Spleen (tissue), 13 donors: ENCODE data around the gene ADAM29. TPM values are rescaled to one million over a fixed set of nuclear protein-coding genes. Genes with fewer than 3 reads are reported as not detected.
"Not testable (repeated sequence)": the region's sequence is repeated elsewhere in the genome, so short reads cannot be mapped to it uniquely, and the experiment has no call there.

Experiments
- DNase-seq: peaks from one replicate; pipeline ENCODE4 v3.0.0-alpha.2; 2020
- H3K27ac ChIP-seq, 8 donors: fragments of 200-600 bp; sonication (generic) in 7 of 8; 1 replicate in 4 of 8; 2 replicates in 4 of 8; pipeline versions ENCODE4 v1.5.0 to v1.8.0; 2016 to 2021; ENCODE audit warnings: inconsistent platforms in 4 of 8, mild to moderate bottlenecking in 4 of 8, moderate library complexity in 1 of 8
- H3K27me3 ChIP-seq, 7 donors: fragments of 200-600 bp; sonication (generic) in 6 of 7; replicated peaks in 1 of 7; 1 replicate in 4 of 7; 2 replicates in 3 of 7; pipeline versions ENCODE4 v1.5.0 to v1.8.0; 2016 to 2021; ENCODE audit warnings: inconsistent platforms in 3 of 7, mild to moderate bottlenecking in 1 of 7
- H3K36me3 ChIP-seq, 6 donors: fragments of 200-600 bp; sonication (generic) in 5 of 6; 1 replicate in 4 of 6; 2 replicates in 2 of 6; pipeline versions ENCODE4 v1.5.0 to v1.8.0; 2016 to 2021; ENCODE audit warnings: inconsistent platforms in 2 of 6
- H3K4me1 ChIP-seq, 6 donors: fragments of 200-600 bp; sonication (generic) in 5 of 6; 1 replicate in 3 of 6; 2 replicates in 3 of 6; pipeline versions ENCODE4 v1.5.0 to v1.8.0; 2016 to 2021; ENCODE audit warnings: inconsistent platforms in 3 of 6
- H3K4me3 ChIP-seq, 8 donors: fragments of 200-600 bp; sonication (generic) in 7 of 8; 1 replicate in 4 of 8; 2 replicates in 4 of 8; pipeline versions ENCODE4 v1.5.0 to v1.8.0; 2016 to 2021; ENCODE audit warnings: inconsistent platforms in 4 of 8, mild to moderate bottlenecking in 4 of 8, moderate library complexity in 2 of 8
- H3K9me3 ChIP-seq, 8 donors: fragments of 200-600 bp; sonication (generic) in 7 of 8; 1 replicate in 4 of 8; 2 replicates in 4 of 8; pipeline versions ENCODE4 v1.5.0 to v1.8.0; 2016 to 2021; ENCODE audit warnings: inconsistent platforms in 4 of 8
- CTCF ChIP-seq, 11 experiments: fragments of 200-600 bp in 7 of 11; fragments of 450-650 bp in 4 of 11; sonication (generic) in 4 of 11; IDR thresholded peaks in 8 of 11; conservative IDR thresholded peaks in 3 of 11; 1 replicate in 7 of 11; 2 replicates in 4 of 11; pipeline versions ENCODE4 v1.4.0 to v1.8.0; 2016 to 2021; ENCODE audit warnings: antibody characterized with exemption in 11 of 11, inconsistent platforms in 4 of 11, mild to moderate bottlenecking in 1 of 11
- POLR2A ChIP-seq, 3 donors: fragments of 450-650 bp; IDR thresholded peaks; one replicate each; pipeline ENCODE4 v1.5.1; 2017; ENCODE audit warnings: antibody characterized with exemption in 3 of 3, mild to moderate bottlenecking in 1 of 3
- POLR2AphosphoS5 ChIP-seq, 3 donors: sonication (generic); formaldehyde crosslinking; IDR thresholded peaks; one replicate each; pipeline ENCODE4 v1.5.1; 2017; ENCODE audit warnings: antibody characterized with exemption in 3 of 3
- WGBS, 5 donors: extraction: QIAGEN DNeasy Blood & Tissue Kit in 3 of 5; methylation state at CpG; one replicate each; pipeline versions ENCODE4 v1.1.5 to v1.1.7; 2013 to 2018; 5-methylcytosine and 5-hydroxymethylcytosine counted together
- intact Hi-C: fragments of 100-400 bp; cut with DNase I; formaldehyde crosslinking; loops from one replicate; pipeline ENCODE4 v1.15.0; 2023; ENCODE audit warnings: low total_unique reads
- long read RNA-seq, 2 donors: transcript quantifications; one replicate each; lab custom pipeline, GENCODE V29; 2026
- polyA plus RNA-seq, 3 donors: library from polyadenylated mRNA; stranded (reverse); fragments of 200-250 nt; gene quantifications; one replicate each; pipeline ENCODE4 v1.2.1, GENCODE V29; 2013
- total RNA-seq, 7 donors: library from RNA; depleted of rRNA in 3 of 7; stranded (reverse); fragments of >200 nt in 3 of 7; fragmentation: NEBNext Ultra II Directional in 4 of 7; extraction: Animal tissue kit (Norgen Biotek cat#: 25700) in 4 of 7; gene quantifications; one replicate each; pipeline versions ENCODE4 v1.1.0 to v1.2.1, GENCODE V29; 2016 to 2021
- donor health status: healthy with polysubstance abuse.
- donor health status: DM: no; HTN: no; CAD: no; lungs with moderate emphysema.
- donor health status: DM: no; HTN: no; CAD: no.
- donor health status: Bipolar disorder and iron deficiency.
- donor health status: healthy.
- donor health status: DM: no; HTN: no; CAD: no.
- donor health status: DM: yes; HTN: yes; CAD: no.

Gene ADAM29
- total RNA-seq (not detected), polyA plus RNA-seq (under 1 TPM in 1 of 3 donors, not detected in 2; 0.02 TPM)
- long read RNA-seq, donor 1 = 0 reads
- long read RNA-seq, donor 2 = 0 reads

- no peak within 1 kb of the TSS for H3K4me3 ChIP-seq
- H3K4me1 ChIP-seq = no peaks in the 10 kb centered on the region
- no peaks in the 10 kb centered on the region for H3K9me3 ChIP-seq
- H3K27me3 ChIP-seq = no peaks in the 10 kb centered on the region
- H3K27ac ChIP-seq = no peak within 1 kb of the TSS
- WGBS, 5 donors = 87 to 91% (median 88%) methylated on average over 5 of the region's 5 CpGs
- intact Hi-C loops = no loop called here
- no peak for DNase-seq
- no peak for TF ChIP-seq POLR2AphosphoS5 (IDR thresholded peaks at IDR 0.05)
- H3K36me3 ChIP-seq = no peaks in the 10 kb centered on the region
Measured at GRCh38 chr4:174918058-174918457, at the start of gene ADAM29. TSS of gene ADAM29 (plus strand) at chr4:174918358. CDS start at chr4:174975526, 57,168 bp downstream.

- no peak overlapping the region for H3K4me3 ChIP-seq
- no peak for DNase-seq
- H3K27ac ChIP-seq = no peak overlapping the region
- peaks cover 0 to 7% (median 0%) of the 10 kb centered on the region in 8 donors for H3K9me3 ChIP-seq
- WGBS, 5 donors = 56 to 83% (median 72%) methylated on average over 3 of the region's 3 CpGs
- TF ChIP-seq POLR2A (IDR thresholded peaks at IDR 0.05) = no peak
- TF ChIP-seq POLR2AphosphoS5 (IDR thresholded peaks at IDR 0.05) = no peak
- TF ChIP-seq CTCF (IDR thresholded peaks at IDR 0.05 in 8 of 11, conservative IDR thresholded peaks at IDR 0.05 in 3 of 11) = no peak
- no peaks in the 10 kb centered on the region for H3K27me3 ChIP-seq
- H3K36me3 ChIP-seq = no peaks in the 10 kb centered on the region
- intact Hi-C loops = no loop called here
- H3K4me1 ChIP-seq = no peaks in the 10 kb centered on the region
Measured at GRCh38 chr4:174869339-174869738, 48.8 kb upstream of the ADAM29 start.

GRCh38 chr4:174870311-174870710, 47.8 kb upstream of the ADAM29 start:
- Histone ChIP-seq H3K4me1 (no peaks in the 10 kb centered on the region), H3K27me3 (no peaks in the 10 kb centered on the region), H3K36me3 (no peaks in the 10 kb centered on the region), H3K4me3 (no peak overlapping the region), H3K27ac (no peak overlapping the region), H3K9me3 (peaks cover 0 to 7% (median 0%) of the 10 kb centered on the region in 8 donors)
- 38 to 49% (median 46%) methylated on average over 2 of the region's 2 CpGs for WGBS, 5 donors
- intact Hi-C loops = no loop called here
- no peak for TF ChIP-seq POLR2AphosphoS5 (IDR thresholded peaks at IDR 0.05)
- no peak for TF ChIP-seq CTCF (IDR thresholded peaks at IDR 0.05 in 8 of 11, conservative IDR thresholded peaks at IDR 0.05 in 3 of 11)
- TF ChIP-seq POLR2A (IDR thresholded peaks at IDR 0.05) = no peak
- DNase-seq = no peak

- Histone ChIP-seq H3K36me3 (no peaks in the 10 kb centered on the region), H3K27me3 (no peaks in the 10 kb centered on the region), H3K9me3 (peaks cover 0 to 1% (median 0%) of the 10 kb centered on the region in 8 donors), H3K4me1 (no peaks in the 10 kb centered on the region), H3K27ac (no peak overlapping the region), H3K4me3 (no peak overlapping the region)
- no peak for DNase-seq
- no peak for TF ChIP-seq CTCF (IDR thresholded peaks at IDR 0.05 in 8 of 11, conservative IDR thresholded peaks at IDR 0.05 in 3 of 11)
- no peak for TF ChIP-seq POLR2AphosphoS5 (IDR thresholded peaks at IDR 0.05)
- no peak for TF ChIP-seq POLR2A (IDR thresholded peaks at IDR 0.05)
- intact Hi-C loops = no loop called here
Measured at GRCh38 chr4:174871407-174871806, 46.8 kb upstream of the ADAM29 start.

- WGBS, 5 donors = 73 to 91% (median 84%) methylated on average over 3 to 4 of the region's 4 CpGs
- intact Hi-C loops, H3K4me3 ChIP-seq, DNase-seq, H3K4me1 ChIP-seq, H3K9me3 ChIP-seq, H3K36me3 ChIP-seq, H3K27ac ChIP-seq, H3K27me3 ChIP-seq: not testable (repeated sequence)
Measured at GRCh38 chr4:174873146-174873545, 45.0 kb upstream of the ADAM29 start.
